ENCODE data around the gene LAMA3. TPM values are rescaled to one million over a fixed set of nuclear protein-coding genes. Genes with fewer than 3 reads are reported as not detected.

Gene LAMA3
- total and polyA plus RNA-seq, 2 of the 13 experiments (the other 11 are each of a cell fraction or from before 2014, with no cell fraction given), result 0.45 to 2.2 TPM

- TF ChIP-seq ZNF407 (CRISPR knock-in tag; IDR thresholded peaks at IDR 0.05; ENCODE audit: not compliant biosample characterization) (no peak), BHLHE40 (IDR thresholded peaks at IDR 0.05; ENCODE audit: low read length) (no peak)
Observed at GRCh38 chr18:23966909-23967308, 277.7 kb downstream of the LAMA3 start (continued).

GRCh38 chr18:23967321-23968089 lies 278.3 kb downstream of the LAMA3 start:
- FAIRE-seq (no peak), ATAC-seq (no peak), DNase-seq (ENCODE audit: low spot score) (no peak)
- Histone ChIP-seq H2AFZ (ENCODE audit: low read length) (no peak overlapping the region), H3K27ac (ENCODE audit: extremely low read length, insufficient read depth, low read length) (no peak overlapping the region), H3K4me3 (replicated peaks in 1 of 3; ENCODE audit: insufficient read depth in 1 of 3, low read depth in 2 of 3, low read length in 3 of 3) (no peak overlapping the region), H3K9me3 (ENCODE audit: low read length) (no peaks in the 10 kb centered on the region), H3K4me1 (ENCODE audit: insufficient read depth, low read length) (no peaks in the 10 kb centered on the region), H3K79me2 (ENCODE audit: insufficient read depth, low read length) (no peaks in the 10 kb centered on the region), H3K4me2 (ENCODE audit: low read depth, low read length) (no peak overlapping the region), H3K9ac (ENCODE audit: insufficient read depth, low read depth, low read length) (no peak overlapping the region), H3K36me3 (replicated peaks in 1 of 2; ENCODE audit: control insufficient read depth in 1 of 2, insufficient read depth in 2 of 2, low read length in 2 of 2) (no peaks in the 10 kb centered on the region), H4K20me1 (ENCODE audit: insufficient read depth, low read length) (no peaks in the 10 kb centered on the region), H3K27me3 (ENCODE audit: control insufficient read depth in 1 of 2, insufficient read depth in 2 of 2, low read length in 2 of 2) (no peaks in the 10 kb centered on the region; a peak in 2 of 5 replicates)
- TF ChIP-seq ZNF24 (IDR thresholded peaks at IDR 0.05) (no peak), PHF8 (CRISPR knock-in tag; IDR thresholded peaks at IDR 0.05) (no peak)
- intact Hi-C loops (cut with micrococcal nuclease; ENCODE audit: unreplicated experiment) (no loop called here), in situ Hi-C loops (cut with HindIII; ENCODE audit: extremely low pct_ligation_motif_present, low pct_unique_long_range_greater_than_20kb) (loop anchor here (5.0 kb wide), 1 partner anchor 150 kb away; no protein-coding TSS in a partner anchor)
- ChIA-PET CTCF (ENCODE audit: low intra/inter-chr PET ratio, low total read pairs) (no interaction called here), POLR2A (no interaction called here)
- 51% methylated on average over 4 of the region's 9 CpGs for WGBS (ENCODE audit: low lambda C conversion rate)
- no TSS peak for BruUV-seq (replicated peaks)
